Measurements from ENCODE around the gene MACIR.

GRCh38 chr5:103218164-103218563 is 40.4 kb upstream of the MACIR start:
- TF ChIP-seq CTCF (IDR thresholded peaks at IDR 0.05) = no peak
- no peak for TF ChIP-seq POLR2A (IDR thresholded peaks at IDR 0.05)
